ENCODE results near the gene VDAC1.
"Not testable (repeated sequence)": the region's sequence is repeated elsewhere in the genome, so short reads cannot be mapped to it uniquely, and the experiment has no call there.

Gene VDAC1

GRCh38 chr5:133938039-133938821 is 66.5 kb downstream of the VDAC1 start:
- DNase-seq: no peak

DNA sequence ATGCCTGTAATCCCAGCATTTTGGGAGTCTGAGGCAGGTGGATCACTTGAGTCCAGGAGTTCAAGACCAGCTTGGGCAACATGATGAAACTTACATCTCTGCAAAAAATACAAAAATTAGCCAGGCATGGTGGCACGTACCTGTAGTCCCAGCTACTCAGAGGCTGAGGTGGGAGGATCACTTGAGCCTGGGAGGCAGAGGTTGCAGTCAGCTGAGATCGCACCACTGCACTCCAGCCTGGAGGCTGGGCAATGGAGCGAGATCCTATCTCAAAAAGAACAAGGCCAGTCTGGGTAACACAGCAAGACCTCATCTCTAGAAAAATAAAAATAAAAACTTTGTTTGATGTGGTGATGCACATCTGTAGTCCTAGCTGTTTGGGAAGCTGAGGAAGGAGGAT is 67.1 kb downstream of the VDAC1 start:
- DNase-seq: not testable (repeated sequence)

- no peak for DNase-seq
These were observed 68.1 kb downstream of the VDAC1 start for GRCh38 chr5:133936651-133937015.

DNA sequence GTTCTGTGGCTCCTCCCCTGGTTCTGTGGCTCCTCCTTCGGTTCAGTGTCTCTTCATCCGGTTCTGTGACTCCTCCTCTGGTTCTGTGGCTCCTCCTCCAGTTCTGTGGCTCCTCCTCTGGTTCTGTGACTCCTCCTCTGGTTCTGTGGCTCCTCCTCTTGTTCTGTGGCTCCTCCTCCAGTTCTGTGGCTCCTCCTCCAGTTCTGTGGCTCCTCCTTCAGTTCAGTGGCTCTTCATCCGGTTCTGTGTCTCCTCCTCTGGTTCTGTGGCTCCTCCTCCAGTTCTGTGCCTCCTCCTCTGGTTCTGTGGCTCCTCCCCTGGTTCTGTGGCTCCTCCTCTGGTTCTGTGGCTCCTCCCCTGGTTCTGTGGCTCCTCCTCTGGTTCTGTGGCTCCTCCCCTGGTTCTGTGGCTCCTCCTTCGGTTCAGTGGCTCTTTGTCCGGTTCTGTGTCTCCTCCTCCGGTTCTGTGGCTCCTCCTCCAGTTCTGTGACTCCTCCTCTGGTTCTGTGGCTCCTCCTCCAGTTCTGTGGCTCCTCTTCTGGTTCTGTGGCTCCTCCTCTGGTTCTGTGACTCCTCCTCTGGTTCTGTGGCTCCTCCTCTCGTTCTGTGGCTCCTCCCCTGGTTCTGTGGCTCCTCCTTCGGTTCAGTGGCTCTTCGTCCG is 68.7 kb downstream of the VDAC1 start:
- DNase-seq: not testable (repeated sequence)

GRCh38 chr5:133935667-133935940 is 69.2 kb downstream of the VDAC1 start:
- DNase-seq: no peak

GRCh38 chr5:133934822-133935666 is 69.7 kb downstream of the VDAC1 start:
- DNase-seq: no peak

- no peak for DNase-seq
These were observed 70.5 kb downstream of the VDAC1 start for GRCh38 chr5:133934311-133934710.

GRCh38 chr5:133933670-133934295 is 71.0 kb downstream of the VDAC1 start:
- no peak for DNase-seq

DNA sequence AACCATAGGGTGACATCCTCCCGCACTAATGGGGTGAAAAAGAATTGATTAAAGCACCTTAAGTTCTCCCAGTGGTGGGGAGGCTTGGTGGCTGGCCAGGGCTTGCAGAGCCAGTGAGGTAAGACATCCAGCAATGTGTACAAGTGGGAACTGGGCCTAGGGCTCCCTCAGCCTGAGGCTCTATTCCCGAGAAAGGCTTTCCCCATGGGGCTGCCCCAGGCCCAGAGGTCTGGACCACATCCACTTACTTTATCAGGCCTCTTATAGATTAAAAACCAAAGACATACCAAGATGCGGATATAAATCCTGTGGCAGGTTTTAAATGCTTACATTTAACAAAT is 71.6 kb downstream of the VDAC1 start:
- DNase-seq: no peak

DNA sequence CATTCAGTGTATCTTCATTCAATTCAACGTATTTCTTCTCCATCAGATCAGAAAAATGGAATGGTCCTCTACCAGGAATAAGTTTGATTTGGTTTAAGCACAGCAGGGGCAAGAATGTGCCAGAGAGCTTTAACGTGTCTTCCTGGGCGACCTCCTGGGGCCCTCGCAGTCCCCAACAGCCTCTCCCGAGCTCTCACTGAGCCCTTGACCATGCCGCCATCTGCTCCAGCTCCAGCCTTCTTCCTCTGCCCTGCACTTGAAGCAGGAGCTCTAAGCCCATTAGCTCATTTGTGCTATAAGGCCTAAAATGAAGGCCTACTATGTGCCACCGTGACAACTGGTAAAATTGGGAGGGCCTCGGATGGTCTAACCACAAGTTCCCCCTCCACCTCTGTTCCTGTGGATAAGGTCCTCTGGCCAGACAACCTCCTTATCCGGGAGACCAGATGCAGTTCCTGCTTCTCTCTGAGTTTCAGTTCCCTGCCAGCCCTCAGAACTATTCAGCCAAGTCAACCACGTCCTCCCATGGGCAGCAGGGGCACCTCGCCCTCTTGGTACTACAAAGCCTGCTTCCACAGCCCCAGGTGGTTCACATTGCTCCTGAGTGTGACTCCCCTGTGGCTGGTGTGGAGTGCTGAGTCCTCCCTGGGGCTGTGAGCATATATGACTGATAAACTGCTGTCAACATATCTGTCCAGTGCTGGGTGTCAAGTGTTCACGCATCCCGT is 72.2 kb downstream of the VDAC1 start:
- DNase-seq: no peak

DNA sequence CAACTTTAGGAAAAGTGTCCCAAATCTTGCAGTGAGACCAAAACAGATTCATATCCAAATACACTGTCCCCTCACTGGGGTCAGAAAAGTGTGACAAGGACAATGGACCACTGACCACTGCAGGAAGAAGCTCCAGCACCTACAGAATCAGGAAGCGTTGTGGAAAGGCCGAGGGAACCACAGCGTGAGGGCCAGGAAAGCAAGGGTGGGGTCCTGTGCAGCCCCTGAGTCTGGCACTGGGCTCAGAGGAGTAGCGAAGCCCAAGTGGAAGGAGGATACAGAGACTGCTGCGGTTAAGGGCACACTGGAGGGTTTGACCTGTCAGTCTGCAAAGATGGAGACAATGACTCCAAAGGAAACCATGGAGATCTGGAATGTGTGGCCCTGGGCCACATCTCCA is 73.2 kb downstream of the VDAC1 start:
- DNase-seq: no peak

GRCh38 chr5:133930813-133931090 is 74.0 kb downstream of the VDAC1 start:
- DNase-seq: no peak

DNA sequence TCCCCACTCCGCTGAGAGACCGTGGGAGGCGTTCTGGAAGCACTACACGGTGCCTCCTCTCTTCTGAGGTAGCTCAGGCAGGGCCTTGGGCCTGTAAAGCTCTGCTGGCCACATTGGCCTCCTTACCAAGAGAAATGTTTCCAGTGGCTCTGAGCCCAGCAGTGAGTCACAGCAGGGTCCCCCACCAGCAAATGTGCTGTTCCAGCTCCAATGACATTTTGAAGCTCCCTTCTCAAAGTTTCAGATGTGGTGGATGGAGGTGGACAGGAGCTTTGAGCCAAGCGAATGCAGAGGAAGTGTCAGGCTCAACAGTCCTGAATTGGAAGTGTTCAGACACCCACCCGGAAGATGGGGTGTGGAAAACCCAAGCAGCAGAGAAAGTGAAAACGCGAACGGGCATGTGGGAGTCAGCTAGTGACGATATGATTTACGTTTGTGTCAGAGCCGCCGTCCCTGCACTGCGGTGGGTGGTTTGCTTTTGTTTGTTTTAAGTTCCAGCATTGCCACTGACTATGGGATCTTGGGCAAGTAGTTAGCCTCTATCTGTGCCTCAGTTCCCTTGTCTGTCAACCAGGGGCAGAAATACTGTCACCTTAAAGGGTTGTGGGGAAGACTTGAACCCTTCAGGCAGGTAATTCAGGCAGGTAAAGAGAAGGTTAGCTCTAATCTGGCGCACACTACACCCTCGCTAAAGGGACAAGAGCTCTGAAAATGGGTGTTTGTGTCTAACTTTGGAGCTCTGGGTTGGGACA is 74.5 kb downstream of the VDAC1 start:
- DNase-seq: no peak

DNA sequence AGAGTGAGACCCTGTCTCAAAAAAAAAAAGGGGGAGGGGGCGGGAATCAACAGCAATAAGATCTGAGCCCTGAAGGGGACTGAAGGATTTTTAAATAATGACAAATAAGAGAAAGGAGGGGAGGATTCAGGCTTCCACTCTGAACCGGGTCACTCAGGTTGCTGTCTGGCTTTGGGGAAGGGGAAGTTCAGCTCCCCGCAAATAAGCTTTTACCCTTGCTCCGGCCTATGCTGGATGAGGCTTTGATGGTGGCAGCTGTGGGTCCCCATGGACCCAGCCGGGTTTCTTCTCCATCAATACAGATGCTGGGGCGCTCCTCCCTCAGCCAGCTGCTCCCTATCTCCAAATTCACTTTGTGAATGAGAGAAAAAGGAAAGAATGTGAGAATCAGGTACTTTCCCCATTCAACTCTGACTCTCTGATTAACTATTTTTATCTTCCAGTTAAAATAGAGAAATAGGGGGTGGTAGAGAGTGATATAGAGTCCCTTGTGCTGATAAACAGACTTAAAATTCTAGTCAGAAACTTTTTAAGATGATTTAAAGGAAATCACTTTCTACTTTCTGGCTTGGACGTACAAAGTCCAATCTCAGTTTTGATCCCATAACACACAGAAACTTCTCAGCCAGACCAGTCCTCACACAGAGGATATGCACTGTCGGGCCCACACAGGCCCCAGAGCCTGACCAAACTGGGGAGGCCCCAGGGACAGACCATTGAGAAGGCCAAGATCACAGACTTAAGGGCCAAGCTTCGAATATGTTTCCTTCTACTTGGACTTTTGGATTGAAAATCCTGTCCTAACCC is 76.0 kb downstream of the VDAC1 start:
- no peak for DNase-seq

DNA sequence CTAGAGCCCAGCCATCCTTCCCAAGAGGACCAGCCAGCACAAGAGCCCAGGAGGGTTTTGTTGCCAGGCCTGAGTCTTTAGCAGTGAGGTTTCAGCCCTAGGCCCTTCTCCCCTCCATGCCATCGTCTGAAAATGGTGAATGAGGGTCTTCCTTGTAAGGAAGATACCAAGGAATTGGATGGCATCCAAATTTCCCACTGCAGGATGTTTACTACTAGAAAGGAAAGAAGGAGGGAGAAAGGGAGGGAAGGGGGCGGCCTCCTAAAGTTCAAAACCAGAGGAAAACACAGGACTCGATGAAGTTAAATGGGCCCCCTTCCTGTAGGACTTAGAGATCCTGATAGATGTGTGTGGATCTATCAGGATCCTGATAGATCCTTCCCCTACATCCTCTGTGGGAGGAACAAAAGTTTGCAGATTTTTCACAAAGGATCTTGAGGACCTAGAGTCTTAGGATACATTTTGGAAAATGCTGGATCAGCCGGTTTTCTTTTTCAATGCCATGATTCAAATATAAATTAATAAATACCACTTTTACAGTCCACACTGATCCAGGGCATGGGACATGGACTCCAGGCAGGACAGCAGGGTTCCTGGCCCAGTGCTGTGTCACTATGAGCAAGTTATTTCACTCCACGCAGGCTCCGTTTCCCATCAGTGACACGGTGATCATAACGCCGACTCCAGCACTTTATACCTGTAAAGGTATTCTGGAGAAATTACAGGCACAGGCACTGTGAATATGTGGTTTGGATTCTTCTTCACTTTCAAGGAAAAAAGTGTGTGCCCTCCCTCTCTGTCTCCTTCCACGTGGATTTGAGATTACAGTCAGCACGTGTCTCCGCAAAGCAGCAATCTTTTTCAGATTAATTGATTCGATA is 77.2 kb downstream of the VDAC1 start:
- DNase-seq: no peak

DNA sequence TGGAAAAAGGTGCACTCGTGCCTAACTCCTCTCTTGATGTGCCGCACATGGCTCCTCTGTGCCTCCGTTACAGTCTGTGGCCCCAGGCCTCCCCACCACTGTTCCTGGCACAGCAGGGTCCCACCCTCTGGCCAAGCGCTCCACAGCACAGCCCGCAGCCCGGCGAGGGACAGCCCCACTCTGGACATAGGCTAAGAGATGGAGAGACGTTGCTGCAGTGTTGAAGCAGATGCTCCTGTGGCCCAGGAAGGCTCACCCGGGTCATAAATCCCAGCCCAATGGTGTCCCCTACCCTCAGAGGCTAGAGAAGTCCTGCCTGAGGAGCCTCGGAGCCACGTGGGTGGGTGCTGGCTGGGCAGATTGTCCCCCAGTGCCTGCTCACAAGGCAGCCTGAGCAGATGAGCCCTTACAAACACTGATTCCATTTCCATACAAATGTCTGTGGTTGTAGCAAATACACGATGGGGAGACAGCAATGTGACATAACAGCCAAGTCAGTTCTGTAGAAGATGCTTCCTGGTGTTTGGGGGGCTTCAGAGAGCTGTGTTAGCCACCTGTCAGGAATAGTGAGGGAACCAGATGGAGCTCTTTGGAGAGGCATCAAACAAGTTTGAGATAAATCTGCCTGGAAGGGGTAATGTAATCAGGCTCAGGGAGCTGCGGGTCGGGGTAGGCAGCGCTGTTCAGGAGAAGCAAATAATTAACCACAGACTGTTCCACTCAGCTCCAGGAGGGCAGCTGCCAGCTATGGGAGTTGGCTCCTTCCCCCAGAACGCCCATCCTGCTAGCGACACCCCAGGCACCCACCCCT is 78.1 kb downstream of the VDAC1 start:
- no peak for DNase-seq

- DNase-seq: no peak
These were observed 78.8 kb downstream of the VDAC1 start for GRCh38 chr5:133925866-133926488.

GRCh38 chr5:133925269-133925668 is 79.5 kb downstream of the VDAC1 start:
- DNase-seq: no peak

All from NCI-H1417 treated with DMSO at 0.1 percent for 48 hours (cell line).